Fibroblast of peridontal ligament (primary cell): ENCODE measurements around the gene LILRA6.
"Not testable (repeated sequence)": the region's sequence is repeated elsewhere in the genome, so short reads cannot be mapped to it uniquely, and the experiment has no call there.

Experiments
- DNase-seq: peaks from one replicate; pipeline ENCODE4 v3.0.0-alpha.2; 2010; ENCODE audit errors: extremely low read depth

LILRA6 gene

GRCh38 chr19:54231077-54231931 lies 11.3 kb downstream of the LILRA6 start:
- peak; percentile 73 for DNase-seq

- DNase-seq, result no peak
Measured at GRCh38 chr19:54230031-54230430, 12.6 kb downstream of the LILRA6 start.

- DNase-seq, result no peak
Measured at GRCh38 chr19:54229146-54229545, 13.4 kb downstream of the LILRA6 start.

GRCh38 chr19:54224619-54225018 lies 18.0 kb downstream of the LILRA6 start:
- DNase-seq, result not testable (repeated sequence)

- DNase-seq, result not testable (repeated sequence)
Measured at GRCh38 chr19:54223937-54224281, 18.7 kb downstream of the LILRA6 start.

- not testable (repeated sequence) for DNase-seq
Measured at GRCh38 chr19:54223277-54223936, 19.2 kb downstream of the LILRA6 start.

- DNase-seq, result not testable (repeated sequence)
Measured at GRCh38 chr19:54222474-54223276, 19.9 kb downstream of the LILRA6 start, which contains the start of gene LILRB3. Gene LILRB3 (minus strand): TSS chr19:54223007. CDS start chr19:54222976, 31 bp downstream.

GRCh38 chr19:54221947-54222346 lies 20.6 kb downstream of the LILRA6 start:
- not testable (repeated sequence) for DNase-seq

- DNase-seq, result not testable (repeated sequence)
Measured at GRCh38 chr19:54219702-54220101, 22.9 kb downstream of the LILRA6 start.

GRCh38 chr19:54218960-54219661 lies 23.5 kb downstream of the LILRA6 start:
- DNase-seq, result no peak

- DNase-seq, result no peak
Measured at GRCh38 chr19:54218259-54218658, 24.3 kb downstream of the LILRA6 start.

- DNase-seq, result not testable (repeated sequence)
Measured at GRCh38 chr19:54217517-54218247, 24.9 kb downstream of the LILRA6 start.

GRCh38 chr19:54216869-54217268 lies 25.7 kb downstream of the LILRA6 start:
- no peak for DNase-seq

- not testable (repeated sequence) for DNase-seq
Measured at GRCh38 chr19:54214734-54215133, 27.9 kb downstream of the LILRA6 start.

- DNase-seq, result not testable (repeated sequence)
Measured at GRCh38 chr19:54214217-54214616, 28.4 kb downstream of the LILRA6 start.

- no peak for DNase-seq
Measured at GRCh38 chr19:54211235-54211634, 31.4 kb downstream of the LILRA6 start.

GRCh38 chr19:54209811-54210494 lies 32.6 kb downstream of the LILRA6 start:
- peak; percentile 98 for DNase-seq

- DNase-seq, result no peak
Measured at GRCh38 chr19:54209058-54209810, 33.4 kb downstream of the LILRA6 start.

GRCh38 chr19:54208784-54209057 lies 33.9 kb downstream of the LILRA6 start:
- DNase-seq, result no peak
